GM12872 (cell line): ENCODE data around the gene SLC40A1.

Experiments used
- CTCF ChIP-seq: IDR thresholded peaks from 3 replicates; pipeline ENCODE4 v1.5.1; 2011; ENCODE audit warnings: low read depth, mild to moderate bottlenecking, low read length, moderate library complexity; ENCODE audit not compliant: insufficient read depth

The SLC40A1 gene

GRCh38 chr2:189623049-189623448 is 42.5 kb upstream of the SLC40A1 start:
- TF ChIP-seq CTCF = no peak

- no peak for TF ChIP-seq CTCF
Measured at GRCh38 chr2:189621781-189622180, 41.2 kb upstream of the SLC40A1 start.

- TF ChIP-seq CTCF = no peak
Measured at GRCh38 chr2:189618197-189618596, 37.6 kb upstream of the SLC40A1 start.

GRCh38 chr2:189614585-189614984 is 34.0 kb upstream of the SLC40A1 start:
- no peak for TF ChIP-seq CTCF

GRCh38 chr2:189613650-189614420 is 33.2 kb upstream of the SLC40A1 start:
- TF ChIP-seq CTCF = no peak

GRCh38 chr2:189613077-189613636 is 32.6 kb upstream of the SLC40A1 start:
- TF ChIP-seq CTCF = no peak

GRCh38 chr2:189610700-189611099 is 30.1 kb upstream of the SLC40A1 start:
- TF ChIP-seq CTCF = no peak
